Measurements from ENCODE around the gene ADGRG4. TPM values are rescaled to one million over a fixed set of nuclear protein-coding genes. Genes with fewer than 3 reads are reported as not detected.

ADGRG4 gene
- total and polyA plus RNA-seq, 2 donors (not counting 1 experiment from before 2014, with no cell fraction given): 0.03 TPM; not detected in 1

- H3K27ac ChIP-seq (ENCODE audit: insufficient read depth, low read length): no peak overlapping the region
- no peaks in the 10 kb centered on the region for H4K20me1 ChIP-seq (ENCODE audit: control insufficient read depth, extremely low read depth, insufficient read depth, low read length)
- H3K4me3 ChIP-seq (replicated peaks in 1 of 4; ENCODE audit: control extremely low read depth in 1 of 4, insufficient read depth in 1 of 4, low read depth in 3 of 4, low read length in 4 of 4): no peak overlapping the region
- no peaks in the 10 kb centered on the region for H3K79me2 ChIP-seq (ENCODE audit: control insufficient read depth, insufficient read depth, low read length)
- TF ChIP-seq EZH2 (IDR thresholded peaks at IDR 0.05; ENCODE audit: low read length, missing control alignments): no peak
- no peak for TF ChIP-seq CTCF (conservative IDR thresholded peaks at IDR 0.05 in 1 of 2, IDR thresholded peaks at IDR 0.05 in 1 of 2; ENCODE audit: low read depth in 1 of 2, low read length in 2 of 2)
- no peak for DNase-seq (ENCODE audit: low read depth in 2 of 2)
- H3K9me3 ChIP-seq (ENCODE audit: control insufficient read depth, insufficient read depth, low read depth, low read length): no peaks in the 10 kb centered on the region
- no peaks in the 10 kb centered on the region for H3K4me1 ChIP-seq (ENCODE audit: control insufficient read depth, extremely low read depth, insufficient read depth, low read length)
- H3K9ac ChIP-seq (ENCODE audit: insufficient read depth, low read length): no peak overlapping the region
- no peak overlapping the region for H3K4me2 ChIP-seq (ENCODE audit: extremely low read depth, insufficient read depth, low read length)
- no peaks in the 10 kb centered on the region for H3K27me3 ChIP-seq (ENCODE audit: control insufficient read depth, insufficient read depth, low read length)
- no peak overlapping the region for H2AFZ ChIP-seq (ENCODE audit: low read length)
- no peaks in the 10 kb centered on the region for H3K36me3 ChIP-seq (ENCODE audit: control insufficient read depth, insufficient read depth, low read length)
Observed at GRCh38 chrX:136346506-136346905, 45.7 kb downstream of the ADGRG4 start.

DNA sequence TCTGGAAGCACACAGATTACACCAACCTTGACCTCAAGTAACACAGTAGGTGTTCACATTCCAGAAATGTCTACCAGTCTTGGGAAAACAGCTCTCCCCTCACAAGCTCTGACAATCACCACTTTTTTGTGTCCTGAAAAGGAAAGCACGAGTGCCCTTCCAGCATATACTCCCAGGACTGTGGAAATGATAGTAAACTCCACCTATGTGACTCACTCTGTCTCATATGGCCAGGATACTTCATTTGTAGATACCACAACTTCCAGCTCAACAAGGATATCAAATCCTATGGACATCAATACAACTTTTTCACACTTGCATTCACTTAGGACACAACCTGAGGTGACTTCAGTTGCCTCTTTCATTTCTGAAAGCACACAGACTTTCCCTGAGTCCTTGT is 46.9 kb downstream of the ADGRG4 start:
- TF ChIP-seq CTCF (conservative IDR thresholded peaks at IDR 0.05 in 1 of 2, IDR thresholded peaks at IDR 0.05 in 1 of 2; ENCODE audit: low read depth in 1 of 2, low read length in 2 of 2) (no peak), EZH2 (IDR thresholded peaks at IDR 0.05; ENCODE audit: low read length, missing control alignments) (no peak)
- no peak overlapping the region for H2AFZ ChIP-seq (ENCODE audit: low read length)
- no peaks in the 10 kb centered on the region for H3K4me1 ChIP-seq (ENCODE audit: control insufficient read depth, extremely low read depth, insufficient read depth, low read length)
- H3K27me3 ChIP-seq (ENCODE audit: control insufficient read depth, insufficient read depth, low read length): no peaks in the 10 kb centered on the region
- no peaks in the 10 kb centered on the region for H3K36me3 ChIP-seq (ENCODE audit: control insufficient read depth, insufficient read depth, low read length)
- no peak for DNase-seq (ENCODE audit: low read depth in 2 of 2)
- no peaks in the 10 kb centered on the region for H3K9me3 ChIP-seq (ENCODE audit: control insufficient read depth, insufficient read depth, low read depth, low read length)
- no peak overlapping the region for H3K9ac ChIP-seq (ENCODE audit: insufficient read depth, low read length)
- H3K4me2 ChIP-seq (ENCODE audit: extremely low read depth, insufficient read depth, low read length): no peak overlapping the region
- H3K27ac ChIP-seq (ENCODE audit: insufficient read depth, low read length): no peak overlapping the region
- no peaks in the 10 kb centered on the region for H4K20me1 ChIP-seq (ENCODE audit: control insufficient read depth, extremely low read depth, insufficient read depth, low read length)
- H3K79me2 ChIP-seq (ENCODE audit: control insufficient read depth, insufficient read depth, low read length): no peaks in the 10 kb centered on the region
- H3K4me3 ChIP-seq (replicated peaks in 1 of 4; ENCODE audit: control extremely low read depth in 1 of 4, insufficient read depth in 1 of 4, low read depth in 3 of 4, low read length in 4 of 4): no peak overlapping the region

- H3K4me2 ChIP-seq (ENCODE audit: extremely low read depth, insufficient read depth, low read length): no peak overlapping the region
- H3K27ac ChIP-seq (ENCODE audit: insufficient read depth, low read length): no peak overlapping the region
- DNase-seq (ENCODE audit: low read depth in 2 of 2): no peak
- H4K20me1 ChIP-seq (ENCODE audit: control insufficient read depth, extremely low read depth, insufficient read depth, low read length): no peaks in the 10 kb centered on the region
- H3K4me3 ChIP-seq (replicated peaks in 1 of 4; ENCODE audit: control extremely low read depth in 1 of 4, insufficient read depth in 1 of 4, low read depth in 3 of 4, low read length in 4 of 4): no peak overlapping the region
- no peak for TF ChIP-seq EZH2 (IDR thresholded peaks at IDR 0.05; ENCODE audit: low read length, missing control alignments)
- TF ChIP-seq CTCF (conservative IDR thresholded peaks at IDR 0.05 in 1 of 2, IDR thresholded peaks at IDR 0.05 in 1 of 2; ENCODE audit: low read depth in 1 of 2, low read length in 2 of 2): no peak
- no peaks in the 10 kb centered on the region for H3K36me3 ChIP-seq (ENCODE audit: control insufficient read depth, insufficient read depth, low read length)
- no peaks in the 10 kb centered on the region for H3K27me3 ChIP-seq (ENCODE audit: control insufficient read depth, insufficient read depth, low read length)
- H2AFZ ChIP-seq (ENCODE audit: low read length): no peak overlapping the region
- H3K9me3 ChIP-seq (ENCODE audit: control insufficient read depth, insufficient read depth, low read depth, low read length): no peaks in the 10 kb centered on the region
- no peaks in the 10 kb centered on the region for H3K4me1 ChIP-seq (ENCODE audit: control insufficient read depth, extremely low read depth, insufficient read depth, low read length)
- no peaks in the 10 kb centered on the region for H3K79me2 ChIP-seq (ENCODE audit: control insufficient read depth, insufficient read depth, low read length)
- no peak overlapping the region for H3K9ac ChIP-seq (ENCODE audit: insufficient read depth, low read length)
Observed at GRCh38 chrX:136353526-136354093, 52.8 kb downstream of the ADGRG4 start.

Measured in fibroblast of lung (primary cell).